PC-3 (cell line): ENCODE data around the gene GMEB2. TPM values are rescaled to one million over a fixed set of nuclear protein-coding genes. Genes with fewer than 3 reads are reported as not detected.
"Not testable (repeated sequence)": the region's sequence is repeated elsewhere in the genome, so short reads cannot be mapped to it uniquely, and the experiment has no call there.

Experiments
- ATAC-seq: fragments of 200-7000 bp; cut with Tn5 transposase; 2 replicates; pipeline ENCODE4 v1.9.1; 2020; ENCODE audit warnings: mild to moderate bottlenecking, moderate library complexity
- BruUV-seq: library from RNA; stranded (reverse); fragments of 400-500 nt; replicated peaks from 2 replicates; lab custom pipeline; 2021; lab: Mats Ljungman, UMichigan
- CTCF ChIA-PET: fragments of 300-600 bp; sonication (Branson Sonifier 250); formaldehyde crosslinking; loops from one replicate; lab custom pipeline; 2022; ENCODE audit warnings: antibody characterized with exemption; lab: Charles Lee
- POLR2A ChIA-PET: fragments of 300-600 bp; sonication (Branson Sonifier 250); formaldehyde crosslinking; loops from one replicate; lab custom pipeline; 2022; ENCODE audit warnings: antibody characterized with exemption; ENCODE audit not compliant: unreplicated experiment; lab: Charles Lee
- DNase-seq: peaks from one replicate; pipeline ENCODE4 v3.0.0-alpha.2; 2015
- H2AFZ ChIP-seq: fragments of 300-600 bp; sonication (generic); 2 replicates; pipeline ENCODE4 v1.6.0; 2016; ENCODE audit warnings: antibody characterized with exemption, low read length
- H3F3A ChIP-seq: fragments of 300-600 bp; sonication (generic); one replicate; pipeline ENCODE4 v1.6.0; 2017; ENCODE audit warnings: antibody characterized with exemption, low read length, control low read depth, mild to moderate bottlenecking; ENCODE audit not compliant: unreplicated experiment
- H3K27ac ChIP-seq: fragments of 300-600 bp; sonication (generic); 2 replicates; pipeline ENCODE4 v1.5.1; 2016; ENCODE audit warnings: mild to moderate bottlenecking, low read length
- H3K27me3 ChIP-seq: fragments of 300-600 bp; sonication (generic); 2 replicates; pipeline ENCODE4 v1.6.1; 2016; ENCODE audit warnings: low read length, mixed read lengths
- H3K36me3 ChIP-seq: fragments of 300-600 bp; sonication (generic); 2 replicates; pipeline ENCODE4 v1.6.1; 2016; ENCODE audit warnings: low read depth, mixed run types, low read length, mixed read lengths
- H3K4me1 ChIP-seq: fragments of 300-600 bp; sonication (generic); 2 replicates; pipeline ENCODE4 v1.5.1; 2016; ENCODE audit warnings: low read length; ENCODE audit not compliant: insufficient read depth
- H3K4me2 ChIP-seq: fragments of 300-600 bp; sonication (generic); 2 replicates; pipeline ENCODE4 v1.6.0; 2016; ENCODE audit warnings: low read length
- H3K4me3 ChIP-seq: fragments of 300-600 bp; sonication (generic); 2 replicates; pipeline ENCODE4 v1.5.1; 2016; ENCODE audit warnings: mild to moderate bottlenecking, low read length, mixed read lengths
- H3K79me2 ChIP-seq: fragments of 300-600 bp; sonication (generic); 2 replicates; pipeline ENCODE4 v1.6.1; 2017; ENCODE audit warnings: low read length, mixed read lengths
- H3K9ac ChIP-seq: fragments of 300-600 bp; sonication (generic); 2 replicates; pipeline ENCODE4 v1.6.0; 2016; ENCODE audit warnings: mild to moderate bottlenecking, low read length
- H3K9me2 ChIP-seq: fragments of 300-600 bp; sonication (generic); replicated peaks from 2 replicates; pipeline ENCODE4 v1.6.1; 2016; ENCODE audit warnings: mixed run types, low read length, mixed read lengths
- H3K9me3 ChIP-seq: fragments of 300-600 bp; sonication (generic); 2 replicates; pipeline ENCODE4 v1.6.1; 2016; ENCODE audit warnings: low read length, mixed read lengths
- H4K20me1 ChIP-seq: fragments of 300-600 bp; sonication (generic); 2 replicates; pipeline ENCODE4 v1.6.1; 2016; ENCODE audit warnings: low read length, mixed read lengths
- CTCF ChIP-seq: fragments of 300-600 bp; sonication (generic); conservative IDR thresholded peaks from 2 replicates; pipeline ENCODE4 v1.5.1; 2017; ENCODE audit warnings: antibody characterized with exemption, low read depth, mild to moderate bottlenecking, low read length
- EZH2 ChIP-seq: fragments of 300-600 bp; sonication (generic); IDR thresholded peaks from one replicate; pipeline ENCODE4 v1.6.1; 2017; ENCODE audit warnings: antibody characterized with exemption, mild to moderate bottlenecking, low read length; ENCODE audit not compliant: unreplicated experiment
- EZH2phosphoT487 ChIP-seq: fragments of 300-600 bp; sonication (generic); IDR thresholded peaks from 2 replicates; pipeline ENCODE4 v1.6.1; 2018; ENCODE audit warnings: mild to moderate bottlenecking, antibody characterized with exemption, low read length, borderline replicate concordance
- intact Hi-C: fragments of 100-400 bp; cut with micrococcal nuclease; formaldehyde crosslinking; loops from 2 replicates; pipeline ENCODE4 v1.9.0; 2023
- total RNA-seq: library from RNA; depleted of rRNA; stranded (reverse); fragments of >200 nt; gene quantifications from 2 replicates; pipeline ENCODE4 v1.2.3, GENCODE V29; 2014

Gene GMEB2
- total RNA-seq, 1 experiment from 2014 or later = 13.7 TPM

GRCh38 chr20:63653041-63653973 is 26.4 kb upstream of the GMEB2 start, which contains the start of gene STMN3:
TSS of gene STMN3 (minus strand) at chr20:63653424. CDS start at chr20:63653345, 79 bp downstream.
- ChIA-PET POLR2A (interaction anchor here (0.6 kb wide), 1 partner anchor 53 kb away, joined by 8 read pairs; no protein-coding TSS in a partner anchor), CTCF (no interaction called here)
- H4K20me1 ChIP-seq = no peaks in the 10 kb centered on the region
- ATAC-seq (peak; percentile 47), DNase-seq (peak; percentile 61)
- H3F3A ChIP-seq = no peaks in the 10 kb centered on the region
- no peaks in the 10 kb centered on the region for H3K9me2 ChIP-seq
- H3K9me3 ChIP-seq = no peaks in the 10 kb centered on the region
- no peak within 1 kb of the TSS for H3K27ac ChIP-seq
- no peak within 1 kb of the TSS for H2AFZ ChIP-seq
- BruUV-seq = no TSS peak
- H3K9ac ChIP-seq = no peak within 1 kb of the TSS
- H3K4me1 ChIP-seq = peaks cover 16% of the 10 kb centered on the region
- peaks cover 14% of the 10 kb centered on the region for H3K27me3 ChIP-seq
- peak within 1 kb of the TSS; percentile 65 for H3K4me2 ChIP-seq
- TF ChIP-seq CTCF = no peak
- no peak for TF ChIP-seq EZH2
- TF ChIP-seq EZH2phosphoT487 = no peak
- no peaks in the 10 kb centered on the region for H3K79me2 ChIP-seq
- intact Hi-C loops = no loop called here
- H3K36me3 ChIP-seq = no peaks in the 10 kb centered on the region
- peak within 1 kb of the TSS; percentile 47 for H3K4me3 ChIP-seq

- intact Hi-C loops = no loop called here
- BruUV-seq = no TSS peak
These were observed 25.5 kb upstream of the GMEB2 start for GRCh38 chr20:63652192-63652980.

GRCh38 chr20:63651942-63652191 is 25.0 kb upstream of the GMEB2 start:
- Histone ChIP-seq H3K4me1 (peaks cover 11% of the 10 kb centered on the region), H3K9me3 (no peaks in the 10 kb centered on the region), H3K79me2 (no peaks in the 10 kb centered on the region), H2AFZ (peak overlapping the region; percentile 26; the same call in 1 of the 2 replicates), H3K36me3 (no peaks in the 10 kb centered on the region), H3F3A (no peaks in the 10 kb centered on the region), H3K4me3 (peak overlapping the region; percentile 47; the same call in 1 of the 2 replicates), H4K20me1 (no peaks in the 10 kb centered on the region), H3K4me2 (peak overlapping the region; percentile 65), H3K9ac (no peak overlapping the region), H3K27me3 (peaks cover 14% of the 10 kb centered on the region), H3K27ac (no peak overlapping the region), H3K9me2 (no peaks in the 10 kb centered on the region)
- intact Hi-C loops = no loop called here
- ChIA-PET POLR2A (no interaction called here), CTCF (interaction anchor here (0.6 kb wide), 1 partner anchor 10 kb away, joined by 4 read pairs; no protein-coding TSS in a partner anchor)
- no TSS peak for BruUV-seq
- ATAC-seq (peak; percentile 29), DNase-seq (no peak)
- TF ChIP-seq EZH2phosphoT487 (no peak), EZH2 (no peak), CTCF (no peak)

More at GRCh38 chr20:63652192-63652980, 25.5 kb upstream of the GMEB2 start:
- Histone ChIP-seq H3K9ac (no peak overlapping the region), H3K4me2 (peak overlapping the region; percentile 65), H3K36me3 (no peaks in the 10 kb centered on the region), H3K9me3 (no peaks in the 10 kb centered on the region), H3K9me2 (no peaks in the 10 kb centered on the region), H4K20me1 (no peaks in the 10 kb centered on the region), H3F3A (no peaks in the 10 kb centered on the region), H2AFZ (no peak overlapping the region), H3K4me1 (peaks cover 11% of the 10 kb centered on the region), H3K27me3 (peaks cover 14% of the 10 kb centered on the region), H3K79me2 (no peaks in the 10 kb centered on the region), H3K4me3 (peak overlapping the region; percentile 47), H3K27ac (no peak overlapping the region)
- TF ChIP-seq EZH2phosphoT487 = no peak
- TF ChIP-seq EZH2 = peak; percentile 81
- DNase-seq (no peak), ATAC-seq (peak; percentile 6; the same call in 1 of the 2 replicates)
- CTCF ChIA-PET = interaction anchor here (0.6 kb wide), 1 partner anchor 10 kb away, joined by 4 read pairs; no protein-coding TSS in a partner anchor
- POLR2A ChIA-PET = interaction anchor here (0.6 kb wide), 1 partner anchor 52 kb away, joined by 8 read pairs; no protein-coding TSS in a partner anchor

- BruUV-seq, H3K4me2 ChIP-seq, H3K4me3 ChIP-seq, POLR2A ChIA-PET, H4K20me1 ChIP-seq, H3K9me3 ChIP-seq, H3K27ac ChIP-seq, H2AFZ ChIP-seq, H3K9ac ChIP-seq, H3K36me3 ChIP-seq, DNase-seq, intact Hi-C loops, ATAC-seq, H3F3A ChIP-seq, H3K9me2 ChIP-seq, H3K79me2 ChIP-seq: not testable (repeated sequence)
- H3K4me1 ChIP-seq = peaks cover 11% of the 10 kb centered on the region
- CTCF ChIA-PET = interaction anchor here (0.6 kb wide), 1 partner anchor 23 kb away, joined by 10 read pairs; no protein-coding TSS in a partner anchor
- peaks cover 14% of the 10 kb centered on the region for H3K27me3 ChIP-seq
These were observed 23.6 kb upstream of the GMEB2 start for GRCh38 chr20:63650486-63650885.
